RWPE2 (cell line): Measurements from ENCODE around the gene MSI2.

Experiments
- ATAC-seq: fragments of 200-7000 bp; cut with Tn5 transposase; 3 replicates; pipeline ENCODE4 v1.9.1; 2021; ENCODE audit warnings: low read depth
- DNase-seq: peaks from one replicate; pipeline ENCODE4 v3.0.0-alpha.2; 2020; ENCODE audit warnings: low spot score
- H3K27ac ChIP-seq: fragments of 450-650 bp; 2 replicates; pipeline ENCODE4 v1.5.1; 2017; ENCODE audit warnings: mild to moderate bottlenecking; ENCODE audit not compliant: poor library complexity, severe bottlenecking
- H3K27me3 ChIP-seq: fragments of 250-450 bp; sonication (Bioruptor Pico); 2 replicates; pipeline ENCODE4 v1.5.1; 2021; ENCODE audit warnings: mild to moderate bottlenecking, moderate library complexity; ENCODE audit not compliant: insufficient read depth, poor library complexity, severe bottlenecking
- H3K36me3 ChIP-seq: fragments of 250-450 bp; sonication (Bioruptor Pico); 2 replicates; pipeline ENCODE4 v1.5.1; 2020; ENCODE audit warnings: low read depth, mild to moderate bottlenecking, moderate library complexity
- H3K4me1 ChIP-seq: fragments of 250-450 bp; sonication (Bioruptor Pico); 2 replicates; pipeline ENCODE4 v1.5.1; 2021; ENCODE audit warnings: mild to moderate bottlenecking, moderate library complexity; ENCODE audit not compliant: insufficient read depth, poor library complexity, severe bottlenecking
- H3K4me3 ChIP-seq: fragments of 250-450 bp; sonication (Bioruptor Pico); 2 replicates; pipeline ENCODE4 v1.5.1; 2021; ENCODE audit warnings: mild to moderate bottlenecking, moderate library complexity; ENCODE audit not compliant: severe bottlenecking
- H3K9me3 ChIP-seq: fragments of 250-450 bp; sonication (Bioruptor Pico); 2 replicates; pipeline ENCODE4 v1.5.1; 2021; ENCODE audit warnings: mild to moderate bottlenecking, moderate library complexity; ENCODE audit not compliant: severe bottlenecking
- CTCF ChIP-seq: fragments of 450-650 bp; IDR thresholded peaks from one replicate; pipeline ENCODE4 v1.5.1; 2017; ENCODE audit warnings: mild to moderate bottlenecking, moderate library complexity; ENCODE audit not compliant: poor library complexity, severe bottlenecking

The MSI2 gene

GRCh38 chr17:57422574-57423164, 166.3 kb downstream of the MSI2 start:
- Histone ChIP-seq H3K4me3 (no peak overlapping the region), H3K36me3 (no peaks in the 10 kb centered on the region), H3K9me3 (no peaks in the 10 kb centered on the region), H3K27ac (no peak overlapping the region), H3K4me1 (peaks cover 26% of the 10 kb centered on the region), H3K27me3 (no peaks in the 10 kb centered on the region)
- peak; percentile 69 for ATAC-seq
- TF ChIP-seq CTCF = no peak
- DNase-seq = no peak

- H3K4me3 ChIP-seq = no peak overlapping the region
- H3K4me1 ChIP-seq = peaks cover 26% of the 10 kb centered on the region
- no peaks in the 10 kb centered on the region for H3K9me3 ChIP-seq
- no peak overlapping the region for H3K27ac ChIP-seq
- H3K36me3 ChIP-seq = no peaks in the 10 kb centered on the region
- TF ChIP-seq CTCF = no peak
- ATAC-seq (no peak), DNase-seq (no peak)
- H3K27me3 ChIP-seq = no peaks in the 10 kb centered on the region
These were observed 167.2 kb downstream of the MSI2 start for GRCh38 chr17:57423541-57423940.

GRCh38 chr17:57424273-57424672, 167.9 kb downstream of the MSI2 start:
- no peak for DNase-seq
- H3K36me3 ChIP-seq = no peaks in the 10 kb centered on the region
- H3K9me3 ChIP-seq = no peaks in the 10 kb centered on the region
- no peak for TF ChIP-seq CTCF
- peak overlapping the region; percentile 14 for H3K27ac ChIP-seq
- peaks cover 26% of the 10 kb centered on the region for H3K4me1 ChIP-seq
- no peaks in the 10 kb centered on the region for H3K27me3 ChIP-seq
- H3K4me3 ChIP-seq = no peak overlapping the region
- no peak for ATAC-seq

- H3K4me3 ChIP-seq = no peak overlapping the region
- no peak for TF ChIP-seq CTCF
- H3K27ac ChIP-seq = peak overlapping the region; percentile 14
- H3K27me3 ChIP-seq = no peaks in the 10 kb centered on the region
- no peaks in the 10 kb centered on the region for H3K9me3 ChIP-seq
- peaks cover 26% of the 10 kb centered on the region for H3K4me1 ChIP-seq
- no peaks in the 10 kb centered on the region for H3K36me3 ChIP-seq
- DNase-seq (no peak), ATAC-seq (peak; percentile 85)
These were observed 168.5 kb downstream of the MSI2 start for GRCh38 chr17:57424777-57425188.

- ATAC-seq = no peak
- TF ChIP-seq CTCF = no peak
- Histone ChIP-seq H3K27ac (peak overlapping the region; percentile 14), H3K27me3 (no peaks in the 10 kb centered on the region), H3K4me1 (peaks cover 26% of the 10 kb centered on the region), H3K9me3 (no peaks in the 10 kb centered on the region), H3K4me3 (no peak overlapping the region), H3K36me3 (no peaks in the 10 kb centered on the region)
- no peak for DNase-seq
These were observed 169.1 kb downstream of the MSI2 start for GRCh38 chr17:57425431-57425830.
